A549 (cell line): Measurements from ENCODE around the gene SLC22A14. TPM values are rescaled to one million over a fixed set of nuclear protein-coding genes. Genes with fewer than 3 reads are reported as not detected.

Source experiments
- ATAC-seq, 2 experiments: fragments of 200-7000 bp in 1 of 2; fragments of >200 bp in 1 of 2; cut with Nextera tagmentation in 1 of 2; cut with Tn5 transposase in 1 of 2; 3 replicates each; pipeline versions ENCODE4 v1.8.0 to v1.9.1; 2018 to 2020; ENCODE audit warnings: mild to moderate bottlenecking in 1 of 2, moderate library complexity in 1 of 2
- CTCF ChIA-PET: fragments of 300-600 bp; sonication (Branson Sonifier 250); formaldehyde crosslinking; extraction: SDS; loops from one replicate; lab custom pipeline; 2021; ENCODE audit warnings: antibody characterized with exemption, inconsistent platforms; lab: Yijun Ruan, JAX
- POLR2A ChIA-PET: fragments of 350-600 bp; formaldehyde crosslinking; extraction: SDS; loops from one replicate; lab custom pipeline; 2021; ENCODE audit warnings: antibody characterized with exemption, inconsistent platforms; lab: Yijun Ruan, JAX
- DNase-seq, 2 experiments: peaks; one replicate each; pipeline versions ENCODE4 v3.0.0 to v3.0.0-alpha.2; 2011 to 2016; ENCODE audit warnings: low read depth in 1 of 2, low spot score in 1 of 2
- FAIRE-seq: peaks from 2 replicates; lab custom pipeline; 2011; peaks lifted over from hg19 to GRCh38; lab: Jason Lieb, UNC
- H3K27ac ChIP-seq, 2 experiments: fragments of >200 bp; sonication (Bioruptor Twin); formaldehyde crosslinking; 3 replicates each; pipeline ENCODE4 v1.5.1; 2016 to 2017
- H3K4me1 ChIP-seq: fragments of >200 bp; sonication (Bioruptor Twin); formaldehyde crosslinking; 3 replicates; pipeline ENCODE4 v1.6.1; 2016
- H3K4me2 ChIP-seq: fragments of >200 bp; sonication (Bioruptor Twin); formaldehyde crosslinking; 3 replicates; pipeline ENCODE4 v1.6.1; 2016
- H3K4me3 ChIP-seq: fragments of >200 bp; sonication (Bioruptor Twin); formaldehyde crosslinking; 3 replicates; pipeline ENCODE4 v1.5.1; 2016
- H3K9me3 ChIP-seq: fragments of >200 bp; sonication (Bioruptor Twin); formaldehyde crosslinking; 3 replicates; pipeline ENCODE4 v1.6.1; 2016
- BHLHE40 ChIP-seq: IDR thresholded peaks from 2 replicates; pipeline ENCODE4 v1.6.1; 2012; ENCODE audit warnings: low read depth, low read length, inconsistent platforms
- CEBPB ChIP-seq, 2 experiments: fragments of >200 bp in 1 of 2; sonication (Bioruptor Twin) in 1 of 2; formaldehyde crosslinking in 1 of 2; IDR thresholded peaks; 2 replicates each; pipeline ENCODE4 v1.6.1; 2012 to 2016
- CHD2 ChIP-seq: fragments of 150-350 bp; IDR thresholded peaks from 2 replicates; pipeline ENCODE4 v1.6.1; 2014; ENCODE audit warnings: low read length; ENCODE audit not compliant: partially characterized antibody
- HEYL ChIP-seq: fragments of 250-450 bp; sonication (Bioruptor Pico); IDR thresholded peaks from 2 replicates; pipeline ENCODE4 v1.8.0; 2021; ENCODE audit warnings: mild to moderate bottlenecking, moderate library complexity
- HOXA7 ChIP-seq: fragments of 250-450 bp; sonication (Bioruptor Pico); IDR thresholded peaks from 2 replicates; pipeline ENCODE4 v1.5.0; 2020; ENCODE audit warnings: mild to moderate bottlenecking, moderate library complexity
- HOXB5 ChIP-seq: fragments of 250-450 bp; sonication (Bioruptor Pico); IDR thresholded peaks from 2 replicates; pipeline ENCODE4 v1.5.0; 2020; ENCODE audit warnings: mild to moderate bottlenecking, moderate library complexity
- MAFK ChIP-seq: fragments of 450-650 bp; IDR thresholded peaks from 2 replicates; pipeline ENCODE4 v1.6.1; 2014; ENCODE audit not compliant: partially characterized antibody
- MYC ChIP-seq: IDR thresholded peaks from 2 replicates; pipeline ENCODE4 v1.6.1; 2012; ENCODE audit warnings: mild to moderate bottlenecking, inconsistent platforms, low read length, improper control_type of control experiment, borderline replicate concordance
- NFE2L2 ChIP-seq: fragments of 150-350 bp; conservative IDR thresholded peaks from 2 replicates; pipeline ENCODE4 v1.6.1; 2014; ENCODE audit warnings: low read length
- NR3C1 ChIP-seq: fragments of >200 bp; sonication (Bioruptor Twin); formaldehyde crosslinking; IDR thresholded peaks from 3 replicates; pipeline ENCODE4 v1.6.1; 2017
- POLR2A ChIP-seq: IDR thresholded peaks from 2 replicates; pipeline ENCODE4 v1.6.1; 2012; ENCODE audit warnings: mild to moderate bottlenecking, low read length
- RAD21 ChIP-seq, 2 experiments: fragments of >200 bp in 1 of 2; sonication (Bioruptor Twin) in 1 of 2; formaldehyde crosslinking in 1 of 2; IDR thresholded peaks in 1 of 2; conservative IDR thresholded peaks in 1 of 2; 2 replicates in 1 of 2; 3 replicates in 1 of 2; pipeline ENCODE4 v1.6.1; 2012 to 2018; ENCODE audit warnings: inconsistent platforms in 1 of 2
- RARB ChIP-seq: fragments of 250-450 bp; sonication (Bioruptor Pico); IDR thresholded peaks from 2 replicates; pipeline ENCODE4 v1.8.0; 2021; ENCODE audit warnings: mild to moderate bottlenecking, moderate library complexity
- SREBF2 ChIP-seq: fragments of 450-650 bp; IDR thresholded peaks from 2 replicates; pipeline ENCODE4 v1.6.1; 2014; ENCODE audit warnings: mild to moderate bottlenecking, moderate library complexity
- ZNF302 ChIP-seq: fragments of 250-450 bp; sonication (Bioruptor Pico); IDR thresholded peaks from 2 replicates; pipeline ENCODE4 v1.9.0; 2021; ENCODE audit warnings: inconsistent platforms, mild to moderate bottlenecking, moderate library complexity
- WGBS: methylation state at CpG from one replicate; pipeline ENCODE4 v1.1.6; 2017; ENCODE audit errors: missing lambda C conversion rate; 5-methylcytosine and 5-hydroxymethylcytosine counted together
- polyA plus RNA-seq, 4 experiments: library from polyadenylated mRNA; depleted of rRNA in 3 of 4; stranded (reverse); fragments of >200 nt; fragmentation: RNase III in 1 of 4; extraction: RNeasy Plus Mini Kit Qiagen cat#74134 plus additional on column Dnase treatment in 1 of 4; gene quantifications; 2 replicates in 3 of 4; 3 replicates in 1 of 4; pipeline ENCODE4 v1.2.3, GENCODE V29; 2011 to 2017
- TF ChIP-seq, protein P1 (sequence below): fragments of 250-450 bp; sonication (Bioruptor Pico); IDR thresholded peaks from 2 replicates; pipeline ENCODE4 v1.5.0; 2021; ENCODE audit warnings: mild to moderate bottlenecking, moderate library complexity, borderline replicate concordance
- TF ChIP-seq, protein P2 (sequence below): IDR thresholded peaks from 2 replicates; pipeline ENCODE4 v1.6.1; 2012
- TF ChIP-seq, protein P3 (sequence below): fragments of 200-600 bp; sonication (generic); IDR thresholded peaks from 2 replicates; pipeline ENCODE4 v1.6.1; 2016; ENCODE audit warnings: antibody characterized with exemption, mild to moderate bottlenecking, moderate library complexity
- TF ChIP-seq, protein P4 (sequence below): fragments of >200 bp; sonication (Bioruptor Twin); formaldehyde crosslinking; IDR thresholded peaks from 3 replicates; pipeline ENCODE4 v1.5.1; 2016
- TF ChIP-seq, protein P5 (sequence below): fragments of 450-650 bp; IDR thresholded peaks from 2 replicates; pipeline ENCODE4 v1.6.1; 2014; ENCODE audit warnings: antibody characterized with exemption

The SLC22A14 gene
- polyA plus RNA-seq, 2 of the 4 experiments (the other 2 are of a cell fraction), result 0.04 TPM; not detected in 1

DNA sequence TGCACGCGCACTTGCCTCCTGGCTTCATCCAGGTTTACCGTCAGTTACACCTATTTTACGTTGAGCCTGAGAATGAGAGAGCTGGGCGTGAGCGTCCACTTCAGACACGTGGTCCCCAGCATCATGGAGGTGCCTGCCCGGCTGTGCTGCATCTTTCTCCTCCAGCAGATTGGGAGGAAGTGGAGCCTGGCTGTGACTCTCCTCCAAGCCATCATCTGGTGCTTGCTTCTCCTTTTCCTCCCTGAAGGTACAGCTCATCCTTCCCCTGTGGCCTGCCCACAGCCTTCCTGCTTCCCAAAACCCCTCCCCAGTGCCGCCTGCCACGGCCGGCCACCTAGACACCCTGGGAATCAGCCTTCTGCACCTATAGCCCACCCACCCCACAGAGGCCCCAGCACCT is 31.6 kb downstream of the SLC22A14 start:
- no peak for DNase-seq
- no peak overlapping the region for H3K27ac ChIP-seq
- H3K9me3 ChIP-seq, result no peaks in the 10 kb centered on the region
- WGBS, result 79% methylated on average over 11 of the region's 11 CpGs
- ATAC-seq, result no peak
- POLR2A ChIA-PET, result no interaction called here
- CTCF ChIA-PET, result interaction anchor here (1.0 kb wide), 1 partner anchor 339 kb away, joined by 3 read pairs; no protein-coding TSS in a partner anchor
- H3K4me2 ChIP-seq, result no peak overlapping the region
- no peak for FAIRE-seq
- no peak overlapping the region for H3K4me3 ChIP-seq
- no peaks in the 10 kb centered on the region for H3K4me1 ChIP-seq
- no peak for TF ChIP-seq MYC
- TF ChIP-seq NR3C1, result no peak
- TF ChIP-seq, protein P1, sequence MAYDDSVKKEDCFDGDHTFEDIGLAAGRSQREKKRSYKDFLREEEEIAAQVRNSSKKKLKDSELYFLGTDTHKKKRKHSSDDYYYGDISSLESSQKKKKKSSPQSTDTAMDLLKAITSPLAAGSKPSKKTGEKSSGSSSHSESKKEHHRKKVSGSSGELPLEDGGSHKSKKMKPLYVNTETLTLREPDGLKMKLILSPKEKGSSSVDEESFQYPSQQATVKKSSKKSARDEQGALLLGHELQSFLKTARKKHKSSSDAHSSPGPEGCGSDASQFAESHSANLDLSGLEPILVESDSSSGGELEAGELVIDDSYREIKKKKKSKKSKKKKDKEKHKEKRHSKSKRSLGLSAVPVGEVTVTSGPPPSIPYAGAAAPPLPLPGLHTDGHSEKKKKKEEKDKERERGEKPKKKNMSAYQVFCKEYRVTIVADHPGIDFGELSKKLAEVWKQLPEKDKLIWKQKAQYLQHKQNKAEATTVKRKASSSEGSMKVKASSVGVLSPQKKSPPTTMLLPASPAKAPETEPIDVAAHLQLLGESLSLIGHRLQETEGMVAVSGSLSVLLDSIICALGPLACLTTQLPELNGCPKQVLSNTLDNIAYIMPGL (CRISPR knock-in tag), result no peak
- TF ChIP-seq RAD21 (conservative IDR thresholded peaks at IDR 0.05 in 1 of 2, IDR thresholded peaks at IDR 0.05 in 1 of 2), result no peak
- TF ChIP-seq MAFK, result no peak
- TF ChIP-seq CEBPB (IDR thresholded peaks at IDR 0.05), result no peak
- no peak for TF ChIP-seq NFE2L2
- no peak for TF ChIP-seq ZNF302 (CRISPR knock-in tag)
- no peak for TF ChIP-seq RARB (CRISPR knock-in tag)
- TF ChIP-seq HOXB5, result no peak
- no peak for TF ChIP-seq POLR2A
- TF ChIP-seq, protein P2, sequence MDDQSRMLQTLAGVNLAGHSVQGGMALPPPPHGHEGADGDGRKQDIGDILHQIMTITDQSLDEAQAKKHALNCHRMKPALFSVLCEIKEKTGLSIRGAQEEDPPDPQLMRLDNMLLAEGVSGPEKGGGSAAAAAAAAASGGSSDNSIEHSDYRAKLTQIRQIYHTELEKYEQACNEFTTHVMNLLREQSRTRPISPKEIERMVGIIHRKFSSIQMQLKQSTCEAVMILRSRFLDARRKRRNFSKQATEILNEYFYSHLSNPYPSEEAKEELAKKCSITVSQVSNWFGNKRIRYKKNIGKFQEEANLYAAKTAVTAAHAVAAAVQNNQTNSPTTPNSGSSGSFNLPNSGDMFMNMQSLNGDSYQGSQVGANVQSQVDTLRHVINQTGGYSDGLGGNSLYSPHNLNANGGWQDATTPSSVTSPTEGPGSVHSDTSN, result no peak
- TF ChIP-seq HOXA7 (CRISPR knock-in tag), result no peak
- TF ChIP-seq, protein P3, sequence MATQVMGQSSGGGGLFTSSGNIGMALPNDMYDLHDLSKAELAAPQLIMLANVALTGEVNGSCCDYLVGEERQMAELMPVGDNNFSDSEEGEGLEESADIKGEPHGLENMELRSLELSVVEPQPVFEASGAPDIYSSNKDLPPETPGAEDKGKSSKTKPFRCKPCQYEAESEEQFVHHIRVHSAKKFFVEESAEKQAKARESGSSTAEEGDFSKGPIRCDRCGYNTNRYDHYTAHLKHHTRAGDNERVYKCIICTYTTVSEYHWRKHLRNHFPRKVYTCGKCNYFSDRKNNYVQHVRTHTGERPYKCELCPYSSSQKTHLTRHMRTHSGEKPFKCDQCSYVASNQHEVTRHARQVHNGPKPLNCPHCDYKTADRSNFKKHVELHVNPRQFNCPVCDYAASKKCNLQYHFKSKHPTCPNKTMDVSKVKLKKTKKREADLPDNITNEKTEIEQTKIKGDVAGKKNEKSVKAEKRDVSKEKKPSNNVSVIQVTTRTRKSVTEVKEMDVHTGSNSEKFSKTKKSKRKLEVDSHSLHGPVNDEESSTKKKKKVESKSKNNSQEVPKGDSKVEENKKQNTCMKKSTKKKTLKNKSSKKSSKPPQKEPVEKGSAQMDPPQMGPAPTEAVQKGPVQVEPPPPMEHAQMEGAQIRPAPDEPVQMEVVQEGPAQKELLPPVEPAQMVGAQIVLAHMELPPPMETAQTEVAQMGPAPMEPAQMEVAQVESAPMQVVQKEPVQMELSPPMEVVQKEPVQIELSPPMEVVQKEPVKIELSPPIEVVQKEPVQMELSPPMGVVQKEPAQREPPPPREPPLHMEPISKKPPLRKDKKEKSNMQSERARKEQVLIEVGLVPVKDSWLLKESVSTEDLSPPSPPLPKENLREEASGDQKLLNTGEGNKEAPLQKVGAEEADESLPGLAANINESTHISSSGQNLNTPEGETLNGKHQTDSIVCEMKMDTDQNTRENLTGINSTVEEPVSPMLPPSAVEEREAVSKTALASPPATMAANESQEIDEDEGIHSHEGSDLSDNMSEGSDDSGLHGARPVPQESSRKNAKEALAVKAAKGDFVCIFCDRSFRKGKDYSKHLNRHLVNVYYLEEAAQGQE, result no peak
- TF ChIP-seq, protein P4, sequence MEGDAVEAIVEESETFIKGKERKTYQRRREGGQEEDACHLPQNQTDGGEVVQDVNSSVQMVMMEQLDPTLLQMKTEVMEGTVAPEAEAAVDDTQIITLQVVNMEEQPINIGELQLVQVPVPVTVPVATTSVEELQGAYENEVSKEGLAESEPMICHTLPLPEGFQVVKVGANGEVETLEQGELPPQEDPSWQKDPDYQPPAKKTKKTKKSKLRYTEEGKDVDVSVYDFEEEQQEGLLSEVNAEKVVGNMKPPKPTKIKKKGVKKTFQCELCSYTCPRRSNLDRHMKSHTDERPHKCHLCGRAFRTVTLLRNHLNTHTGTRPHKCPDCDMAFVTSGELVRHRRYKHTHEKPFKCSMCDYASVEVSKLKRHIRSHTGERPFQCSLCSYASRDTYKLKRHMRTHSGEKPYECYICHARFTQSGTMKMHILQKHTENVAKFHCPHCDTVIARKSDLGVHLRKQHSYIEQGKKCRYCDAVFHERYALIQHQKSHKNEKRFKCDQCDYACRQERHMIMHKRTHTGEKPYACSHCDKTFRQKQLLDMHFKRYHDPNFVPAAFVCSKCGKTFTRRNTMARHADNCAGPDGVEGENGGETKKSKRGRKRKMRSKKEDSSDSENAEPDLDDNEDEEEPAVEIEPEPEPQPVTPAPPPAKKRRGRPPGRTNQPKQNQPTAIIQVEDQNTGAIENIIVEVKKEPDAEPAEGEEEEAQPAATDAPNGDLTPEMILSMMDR, result no peak
- TF ChIP-seq, protein P5, sequence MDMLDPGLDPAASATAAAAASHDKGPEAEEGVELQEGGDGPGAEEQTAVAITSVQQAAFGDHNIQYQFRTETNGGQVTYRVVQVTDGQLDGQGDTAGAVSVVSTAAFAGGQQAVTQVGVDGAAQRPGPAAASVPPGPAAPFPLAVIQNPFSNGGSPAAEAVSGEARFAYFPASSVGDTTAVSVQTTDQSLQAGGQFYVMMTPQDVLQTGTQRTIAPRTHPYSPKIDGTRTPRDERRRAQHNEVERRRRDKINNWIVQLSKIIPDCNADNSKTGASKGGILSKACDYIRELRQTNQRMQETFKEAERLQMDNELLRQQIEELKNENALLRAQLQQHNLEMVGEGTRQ, result no peak
- no peak for TF ChIP-seq BHLHE40
- no peak for TF ChIP-seq SREBF2
- TF ChIP-seq CHD2, result no peak
- TF ChIP-seq HEYL (CRISPR knock-in tag), result no peak
